GM12878 (cell line): ENCODE results near the gene TMED5. TPM values are rescaled to one million over a fixed set of nuclear protein-coding genes. Genes with fewer than 3 reads are reported as not detected.

ENCODE experiments used
- ATAC-seq: fragments of 200-7000 bp; cut with Tn5 transposase; 3 replicates; pipeline ENCODE4 v1.9.1; 2020; ENCODE audit warnings: mild to moderate bottlenecking, moderate library complexity
- BruUV-seq: library from RNA; stranded (reverse); fragments of 400-500 nt; replicated peaks from 2 replicates; lab custom pipeline; 2021; lab: Mats Ljungman, UMichigan
- CTCF ChIA-PET: fragments of 300-600 bp; sonication (Branson Sonifier 250); formaldehyde crosslinking; extraction: SDS; loops from one replicate; lab custom pipeline; 2021; ENCODE audit warnings: inconsistent platforms; lab: Yijun Ruan, JAX
- POLR2A ChIA-PET: fragments of 350-600 bp; formaldehyde crosslinking; extraction: SDS; loops from one replicate; lab custom pipeline; 2021; ENCODE audit warnings: inconsistent platforms; lab: Charles Lee
- RAD21 ChIA-PET: fragments of 300-600 bp; sonication (Branson Sonifier 250); formaldehyde crosslinking; loops from one replicate; lab custom pipeline; 2023; ENCODE audit warnings: antibody characterized with exemption; ENCODE audit not compliant: unreplicated experiment; lab: Charles Lee
- SMC1A ChIA-PET: fragments of 300-600 bp; sonication (Branson Sonifier 250); formaldehyde crosslinking; loops from one replicate; lab custom pipeline; 2023; ENCODE audit not compliant: unreplicated experiment, uncharacterized antibody; lab: Charles Lee
- DNase-seq: peaks from one replicate; pipeline ENCODE4 v3.0.0-alpha.2; 2011; ENCODE audit warnings: low read depth, low spot score
- FAIRE-seq: peaks from 3 replicates; lab custom pipeline; 2011; peaks lifted over from hg19 to GRCh38; lab: Jason Lieb, UNC
- H2AFZ ChIP-seq: 2 replicates; pipeline ENCODE4 v1.6.0; 2011; ENCODE audit warnings: low read depth, low read length, control low read depth; ENCODE audit not compliant: control insufficient read depth
- H3K27ac ChIP-seq: 2 replicates; pipeline ENCODE4 v1.5.1; 2011; ENCODE audit warnings: control low read depth; ENCODE audit not compliant: control insufficient read depth, insufficient read depth
- H3K27me3 ChIP-seq, 2 experiments: replicated peaks in 1 of 2; 2 replicates each; pipeline versions ENCODE4 v1.6.0 to v1.6.1; 2011; ENCODE audit warnings: low read length in 1 of 2; ENCODE audit not compliant: control insufficient read depth in 2 of 2, insufficient read depth in 2 of 2
- H3K36me3 ChIP-seq, 2 experiments: 2 replicates each; pipeline ENCODE4 v1.5.1; 2011; ENCODE audit warnings: low read length in 1 of 2; ENCODE audit not compliant: control insufficient read depth in 2 of 2, insufficient read depth in 2 of 2
- H3K4me1 ChIP-seq: 2 replicates; pipeline ENCODE4 v1.6.1; 2011; ENCODE audit warnings: mild to moderate bottlenecking, low read length, moderate library complexity, mixed read lengths; ENCODE audit not compliant: control insufficient read depth, insufficient read depth
- H3K4me2 ChIP-seq: 2 replicates; pipeline ENCODE4 v1.6.0; 2011; ENCODE audit warnings: control low read depth; ENCODE audit not compliant: control insufficient read depth, insufficient read depth
- H3K4me3 ChIP-seq: fragments of 200-600 bp; sonication (generic); 2 replicates; pipeline ENCODE4 v1.5.1; 2016
- H3K79me2 ChIP-seq: 2 replicates; pipeline ENCODE4 v1.6.0; 2011; ENCODE audit warnings: low read length; ENCODE audit not compliant: control insufficient read depth, insufficient read depth
- H3K9ac ChIP-seq: 2 replicates; pipeline ENCODE4 v1.8.0; 2011; ENCODE audit warnings: low read length, control low read depth, mixed read lengths; ENCODE audit not compliant: control insufficient read depth, insufficient read depth
- H3K9me3 ChIP-seq: replicated peaks from 3 replicates; pipeline ENCODE4 v1.5.1; 2011; ENCODE audit warnings: mild to moderate bottlenecking, low read length; ENCODE audit not compliant: control insufficient read depth, insufficient read depth
- H4K20me1 ChIP-seq: 2 replicates; pipeline ENCODE4 v1.6.0; 2011; ENCODE audit not compliant: control insufficient read depth, insufficient read depth
- ATF7 ChIP-seq: fragments of 450-650 bp; IDR thresholded peaks from 2 replicates; pipeline ENCODE4 v1.6.1; 2016; ENCODE audit warnings: low read depth, mild to moderate bottlenecking
- BCL11A ChIP-seq: IDR thresholded peaks from 2 replicates; pipeline ENCODE4 v1.6.1; 2011; ENCODE audit warnings: low read depth, low read length
- EGR1 ChIP-seq, 2 experiments: IDR thresholded peaks; 1 replicate in 1 of 2; 2 replicates in 1 of 2; pipeline ENCODE4 v1.6.1; 2011 to 2012; ENCODE audit warnings: low read depth in 2 of 2, low read length in 2 of 2, borderline replicate concordance in 1 of 2, mild to moderate bottlenecking in 1 of 2, moderate library complexity in 1 of 2
- EP300 ChIP-seq, 2 experiments: fragments of 150-350 bp in 1 of 2; IDR thresholded peaks; 2 replicates each; pipeline ENCODE4 v1.6.1; 2011 to 2012; ENCODE audit warnings: low read depth in 2 of 2, low read length in 2 of 2, borderline replicate concordance in 1 of 2, improper control_type of control experiment in 1 of 2, inconsistent platforms in 1 of 2; ENCODE audit not compliant: control insufficient read depth in 1 of 2
- EZH2 ChIP-seq: IDR thresholded peaks from 2 replicates; pipeline ENCODE4 v1.6.1; 2012; ENCODE audit warnings: low read depth, mild to moderate bottlenecking, control low read depth, inconsistent platforms, low read length, borderline replicate concordance; ENCODE audit not compliant: control insufficient read depth
- HCFC1 ChIP-seq: fragments of 150-350 bp; IDR thresholded peaks from 2 replicates; pipeline ENCODE4 v1.6.1; 2014; ENCODE audit warnings: low read length
- IRF4 ChIP-seq: IDR thresholded peaks from 2 replicates; pipeline ENCODE4 v1.6.1; 2011; ENCODE audit warnings: low read depth, low read length
- MTA2 ChIP-seq: fragments of 450-650 bp; IDR thresholded peaks from 2 replicates; pipeline ENCODE4 v1.6.1; 2016; ENCODE audit warnings: low read depth, mild to moderate bottlenecking, moderate library complexity
- MYC ChIP-seq: IDR thresholded peaks from 2 replicates; pipeline ENCODE4 v1.6.1; 2011; ENCODE audit warnings: mild to moderate bottlenecking, low read length, moderate library complexity, inconsistent platforms; ENCODE audit not compliant: insufficient read depth, insufficient replicate concordance, insufficient read length, severe bottlenecking
- NFYA ChIP-seq: IDR thresholded peaks from 2 replicates; pipeline ENCODE4 v1.6.1; 2011; ENCODE audit warnings: low read depth, mild to moderate bottlenecking, low read length, improper control_type of control experiment, borderline replicate concordance
- NRF1 ChIP-seq: conservative IDR thresholded peaks from 2 replicates; pipeline ENCODE4 v1.6.1; 2011; ENCODE audit warnings: mild to moderate bottlenecking, low read depth, low read length, improper control_type of control experiment
- RUNX3 ChIP-seq: IDR thresholded peaks from 2 replicates; pipeline ENCODE4 v1.6.1; 2012; ENCODE audit warnings: low read length, inconsistent platforms
- SIN3A ChIP-seq: IDR thresholded peaks from 2 replicates; pipeline ENCODE4 v1.6.1; 2012; ENCODE audit warnings: low read depth, low read length, improper control_type of control experiment
- SPI1 ChIP-seq: IDR thresholded peaks from 2 replicates; pipeline ENCODE4 v1.6.1; 2011; ENCODE audit warnings: low read depth, mild to moderate bottlenecking, low read length, moderate library complexity, borderline replicate concordance; ENCODE audit not compliant: insufficient read depth
- SREBF2 ChIP-seq: IDR thresholded peaks from 2 replicates; pipeline ENCODE4 v1.6.1; 2012; ENCODE audit warnings: mild to moderate bottlenecking, low read length
- TAF1 ChIP-seq: IDR thresholded peaks from 2 replicates; pipeline ENCODE4 v1.6.1; 2011; ENCODE audit warnings: mild to moderate bottlenecking, low read depth, low read length, borderline replicate concordance
- ZNF207 ChIP-seq: fragments of 450-650 bp; IDR thresholded peaks from 2 replicates; pipeline ENCODE4 v1.6.1; 2014; ENCODE audit warnings: antibody characterized with exemption, mild to moderate bottlenecking, borderline replicate concordance
- WGBS: methylation state at CpG from one replicate; pipeline ENCODE4 v1.1.6; 2016; ENCODE audit warnings: low lambda C conversion rate; ENCODE audit not compliant: insufficient replicate concordance, insufficient coverage; ENCODE audit errors: missing lambda C conversion rate; 5-methylcytosine and 5-hydroxymethylcytosine counted together
- in situ Hi-C: fragments of 300-500 bp; cut with MboI; formaldehyde crosslinking; loops from 9 replicates; pipeline ENCODE4 v1.14.3; 2018; ENCODE audit warnings: mixed read lengths
- intact Hi-C: fragments of 100-400 bp; cut with micrococcal nuclease; formaldehyde crosslinking; loops from one replicate; pipeline ENCODE4 v1.14.2; 2022; ENCODE audit not compliant: unreplicated experiment
- polyA plus RNA-seq, 11 experiments: library from polyadenylated mRNA; depleted of rRNA in 4 of 11; unstranded in 6 of 11; stranded (reverse) in 5 of 11; fragments of >200 nt; fragmentation: Nextera tagmentation in 4 of 11; fragmentation: Illumina TruSeq in 1 of 11; extraction: Ambion mirVana in 4 of 11; extraction: Trizol in 1 of 11; gene quantifications; 1 replicate in 1 of 11; 2 replicates in 10 of 11; pipeline versions ENCODE4 v1.2.1 to v1.2.3, GENCODE V29; 2011 to 2016; ENCODE audit warnings: inconsistent platforms in 2 of 11, missing spikeins in 2 of 11, low read depth in 1 of 11
- total RNA-seq, 4 experiments: library from RNA; depleted of rRNA in 3 of 4; stranded (reverse); fragments of >200 nt in 3 of 4; fragmentation: Illumina TruSeq in 1 of 4; extraction: Trizol in 1 of 4; gene quantifications; 2 replicates each; pipeline versions ENCODE4 v1.2.1 to v1.2.3, GENCODE V29; 2013 to 2021
- TF ChIP-seq, protein P1 (sequence below): fragments of 450-650 bp; IDR thresholded peaks from 2 replicates; pipeline ENCODE4 v1.6.1; 2017; ENCODE audit warnings: mild to moderate bottlenecking, moderate library complexity
- TF ChIP-seq, protein P2 (sequence below): fragments of 150-350 bp; IDR thresholded peaks from 2 replicates; pipeline ENCODE4 v1.6.1; 2016; ENCODE audit warnings: low read depth, low read length

The TMED5 gene
- total and polyA plus RNA-seq, 10 of the 15 experiments (the other 5 are each of a cell fraction or from before 2014, with no cell fraction given), result 18.5 to 80.6 (median 54.0) TPM

DNA sequence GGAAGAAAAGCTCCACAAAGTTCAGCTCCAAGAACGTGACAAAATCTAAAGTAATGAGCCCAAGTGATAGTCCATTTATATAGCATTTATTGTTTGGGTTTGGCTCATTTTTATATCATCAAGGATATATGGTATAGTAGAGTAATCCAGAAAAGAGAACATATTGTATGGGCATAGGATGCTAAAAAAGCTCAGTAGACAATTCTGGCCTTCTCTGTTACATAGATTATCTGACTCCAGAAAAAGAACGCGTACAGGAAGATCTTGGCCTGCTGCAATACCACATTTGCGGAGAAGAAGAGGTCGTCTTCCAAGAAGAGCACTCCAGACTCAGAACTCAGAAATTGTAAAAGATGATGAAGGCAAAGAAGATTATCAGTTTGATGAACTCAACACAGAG lies 43.8 kb downstream of the TMED5 start:
- in situ Hi-C loops, result no loop called here
- no peaks in the 10 kb centered on the region for H3K79me2 ChIP-seq
- no peak overlapping the region for H2AFZ ChIP-seq
- no peak overlapping the region for H3K9ac ChIP-seq
- ChIA-PET POLR2A (no interaction called here), RAD21 (no interaction called here), SMC1A (interaction anchor here (1.1 kb wide), 1 partner anchor 22 kb away, joined by 3 read pairs; no protein-coding TSS in a partner anchor)
- no peaks in the 10 kb centered on the region for H3K27me3 ChIP-seq
- no TSS peak for BruUV-seq
- DNase-seq (no peak), FAIRE-seq (no peak)
- H3K9me3 ChIP-seq, result no peaks in the 10 kb centered on the region
- peaks cover 4 to 19% of the 10 kb centered on the region in 2 experiments for H3K36me3 ChIP-seq
- no peak overlapping the region for H3K4me2 ChIP-seq
- intact Hi-C loops, result no loop called here
- no peaks in the 10 kb centered on the region for H4K20me1 ChIP-seq
- no peaks in the 10 kb centered on the region for H3K4me1 ChIP-seq
- 87% methylated on average over 5 of the region's 5 CpGs for WGBS
- TF ChIP-seq SIN3A, result no peak
- TF ChIP-seq, protein P1, sequence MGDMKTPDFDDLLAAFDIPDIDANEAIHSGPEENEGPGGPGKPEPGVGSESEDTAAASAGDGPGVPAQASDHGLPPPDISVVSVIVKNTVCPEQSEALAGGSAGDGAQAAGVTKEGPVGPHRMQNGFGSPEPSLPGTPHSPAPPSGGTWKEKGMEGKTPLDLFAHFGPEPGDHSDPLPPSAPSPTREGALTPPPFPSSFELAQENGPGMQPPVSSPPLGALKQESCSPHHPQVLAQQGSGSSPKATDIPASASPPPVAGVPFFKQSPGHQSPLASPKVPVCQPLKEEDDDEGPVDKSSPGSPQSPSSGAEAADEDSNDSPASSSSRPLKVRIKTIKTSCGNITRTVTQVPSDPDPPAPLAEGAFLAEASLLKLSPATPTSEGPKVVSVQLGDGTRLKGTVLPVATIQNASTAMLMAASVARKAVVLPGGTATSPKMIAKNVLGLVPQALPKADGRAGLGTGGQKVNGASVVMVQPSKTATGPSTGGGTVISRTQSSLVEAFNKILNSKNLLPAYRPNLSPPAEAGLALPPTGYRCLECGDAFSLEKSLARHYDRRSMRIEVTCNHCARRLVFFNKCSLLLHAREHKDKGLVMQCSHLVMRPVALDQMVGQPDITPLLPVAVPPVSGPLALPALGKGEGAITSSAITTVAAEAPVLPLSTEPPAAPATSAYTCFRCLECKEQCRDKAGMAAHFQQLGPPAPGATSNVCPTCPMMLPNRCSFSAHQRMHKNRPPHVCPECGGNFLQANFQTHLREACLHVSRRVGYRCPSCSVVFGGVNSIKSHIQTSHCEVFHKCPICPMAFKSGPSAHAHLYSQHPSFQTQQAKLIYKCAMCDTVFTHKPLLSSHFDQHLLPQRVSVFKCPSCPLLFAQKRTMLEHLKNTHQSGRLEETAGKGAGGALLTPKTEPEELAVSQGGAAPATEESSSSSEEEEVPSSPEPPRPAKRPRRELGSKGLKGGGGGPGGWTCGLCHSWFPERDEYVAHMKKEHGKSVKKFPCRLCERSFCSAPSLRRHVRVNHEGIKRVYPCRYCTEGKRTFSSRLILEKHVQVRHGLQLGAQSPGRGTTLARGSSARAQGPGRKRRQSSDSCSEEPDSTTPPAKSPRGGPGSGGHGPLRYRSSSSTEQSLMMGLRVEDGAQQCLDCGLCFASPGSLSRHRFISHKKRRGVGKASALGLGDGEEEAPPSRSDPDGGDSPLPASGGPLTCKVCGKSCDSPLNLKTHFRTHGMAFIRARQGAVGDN, result no peak
- TF ChIP-seq BCL11A, result no peak
- no peak for TF ChIP-seq HCFC1
- no peak for TF ChIP-seq NFYA
- no peak for TF ChIP-seq EP300 (IDR thresholded peaks at IDR 0.05; ENCODE audit: borderline replicate concordance in 1 of 2, control insufficient read depth in 1 of 2, low read depth in 2 of 2, low read length in 2 of 2)
- TF ChIP-seq, protein P2, sequence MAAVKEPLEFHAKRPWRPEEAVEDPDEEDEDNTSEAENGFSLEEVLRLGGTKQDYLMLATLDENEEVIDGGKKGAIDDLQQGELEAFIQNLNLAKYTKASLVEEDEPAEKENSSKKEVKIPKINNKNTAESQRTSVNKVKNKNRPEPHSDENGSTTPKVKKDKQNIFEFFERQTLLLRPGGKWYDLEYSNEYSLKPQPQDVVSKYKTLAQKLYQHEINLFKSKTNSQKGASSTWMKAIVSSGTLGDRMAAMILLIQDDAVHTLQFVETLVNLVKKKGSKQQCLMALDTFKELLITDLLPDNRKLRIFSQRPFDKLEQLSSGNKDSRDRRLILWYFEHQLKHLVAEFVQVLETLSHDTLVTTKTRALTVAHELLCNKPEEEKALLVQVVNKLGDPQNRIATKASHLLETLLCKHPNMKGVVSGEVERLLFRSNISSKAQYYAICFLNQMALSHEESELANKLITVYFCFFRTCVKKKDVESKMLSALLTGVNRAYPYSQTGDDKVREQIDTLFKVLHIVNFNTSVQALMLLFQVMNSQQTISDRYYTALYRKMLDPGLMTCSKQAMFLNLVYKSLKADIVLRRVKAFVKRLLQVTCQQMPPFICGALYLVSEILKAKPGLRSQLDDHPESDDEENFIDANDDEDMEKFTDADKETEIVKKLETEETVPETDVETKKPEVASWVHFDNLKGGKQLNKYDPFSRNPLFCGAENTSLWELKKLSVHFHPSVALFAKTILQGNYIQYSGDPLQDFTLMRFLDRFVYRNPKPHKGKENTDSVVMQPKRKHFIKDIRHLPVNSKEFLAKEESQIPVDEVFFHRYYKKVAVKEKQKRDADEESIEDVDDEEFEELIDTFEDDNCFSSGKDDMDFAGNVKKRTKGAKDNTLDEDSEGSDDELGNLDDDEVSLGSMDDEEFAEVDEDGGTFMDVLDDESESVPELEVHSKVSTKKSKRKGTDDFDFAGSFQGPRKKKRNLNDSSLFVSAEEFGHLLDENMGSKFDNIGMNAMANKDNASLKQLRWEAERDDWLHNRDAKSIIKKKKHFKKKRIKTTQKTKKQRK, result no peak
- no peak for TF ChIP-seq EGR1 (IDR thresholded peaks at IDR 0.05; ENCODE audit: borderline replicate concordance in 1 of 2, low read depth in 2 of 2, low read length in 2 of 2)
- TF ChIP-seq SREBF2, result no peak
- TF ChIP-seq SPI1, result no peak
- no peak for TF ChIP-seq IRF4
- no peak for TF ChIP-seq RUNX3
- no peak for TF ChIP-seq MTA2
- TF ChIP-seq MYC, result no peak
- no peak for TF ChIP-seq ZNF207
- TF ChIP-seq EZH2, result no peak
- no peak for TF ChIP-seq NRF1
- no peak for TF ChIP-seq ATF7
- no peak for TF ChIP-seq TAF1
- TF ChIP-seq, all 136 proteins: peak for 0
- CTCF ChIA-PET, result interaction anchor here (0.6 to 1.0 kb wide), 2 partner anchors 22 to 28 kb away, joined by 3 read pairs; no protein-coding TSS in a partner anchor
- no peak overlapping the region for H3K27ac ChIP-seq
- no peak for ATAC-seq
- no peak overlapping the region for H3K4me3 ChIP-seq
